ENCODE results near the gene IPO9.
"Not testable (repeated sequence)": the region's sequence is repeated elsewhere in the genome, so short reads cannot be mapped to it uniquely, and the experiment has no call there.

IPO9 gene

DNA sequence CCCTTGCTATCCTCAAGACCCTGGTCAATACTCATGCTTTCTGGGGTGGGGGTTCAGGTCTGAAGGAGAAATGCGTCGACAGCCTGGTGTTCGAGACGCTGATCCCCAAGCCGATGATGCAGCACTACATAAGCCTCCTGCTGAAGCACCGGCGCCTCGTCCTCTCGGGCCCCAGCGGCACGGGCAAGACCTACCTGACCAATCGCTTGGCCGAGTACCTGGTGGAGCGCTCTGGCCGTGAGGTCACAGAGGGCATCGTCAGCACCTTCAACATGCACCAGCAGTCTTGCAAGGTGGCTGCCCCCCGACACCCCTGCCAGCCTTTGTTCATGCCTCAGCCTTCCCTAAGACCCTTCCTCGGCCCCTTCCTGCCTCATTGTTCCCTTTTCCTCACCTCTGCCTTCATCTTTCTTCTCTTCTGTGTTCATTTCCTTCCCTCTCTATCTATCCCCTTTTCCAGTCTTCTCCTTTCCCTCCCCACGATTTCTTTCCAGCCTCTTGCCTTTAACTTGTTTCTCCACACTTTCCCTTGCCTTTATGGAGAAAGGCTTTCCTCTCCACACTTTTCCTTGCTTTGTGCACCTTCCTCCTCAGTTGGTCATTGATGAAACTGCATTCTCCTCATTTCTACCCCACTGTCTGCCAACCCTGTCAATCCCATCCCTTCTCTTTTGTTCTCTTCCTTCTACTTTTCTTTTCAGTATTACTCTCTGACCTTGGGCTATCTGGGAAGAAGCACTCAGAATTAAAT lies 18.3 kb upstream of the IPO9 start:
- DNase-seq: no peak

DNA sequence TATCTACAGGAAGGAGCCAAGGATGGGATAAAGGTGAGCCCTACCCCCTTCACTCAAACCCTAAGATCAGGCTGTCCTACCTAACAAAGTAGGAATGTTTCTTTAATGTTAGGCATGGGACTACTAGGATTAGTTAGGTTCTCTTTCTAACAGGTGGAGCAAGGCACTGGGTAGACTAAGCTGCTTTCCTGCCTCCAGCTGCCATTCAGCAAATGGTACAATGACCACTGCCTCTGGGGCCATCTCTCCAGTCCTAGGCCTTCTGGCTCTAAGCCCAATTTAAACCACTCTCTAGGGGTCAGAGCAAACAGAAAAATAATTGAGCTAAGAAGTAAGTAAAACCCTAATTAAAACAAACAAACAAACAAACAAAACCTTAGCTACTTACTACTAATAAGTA lies 15.7 kb upstream of the IPO9 start:
- no peak for DNase-seq

DNA sequence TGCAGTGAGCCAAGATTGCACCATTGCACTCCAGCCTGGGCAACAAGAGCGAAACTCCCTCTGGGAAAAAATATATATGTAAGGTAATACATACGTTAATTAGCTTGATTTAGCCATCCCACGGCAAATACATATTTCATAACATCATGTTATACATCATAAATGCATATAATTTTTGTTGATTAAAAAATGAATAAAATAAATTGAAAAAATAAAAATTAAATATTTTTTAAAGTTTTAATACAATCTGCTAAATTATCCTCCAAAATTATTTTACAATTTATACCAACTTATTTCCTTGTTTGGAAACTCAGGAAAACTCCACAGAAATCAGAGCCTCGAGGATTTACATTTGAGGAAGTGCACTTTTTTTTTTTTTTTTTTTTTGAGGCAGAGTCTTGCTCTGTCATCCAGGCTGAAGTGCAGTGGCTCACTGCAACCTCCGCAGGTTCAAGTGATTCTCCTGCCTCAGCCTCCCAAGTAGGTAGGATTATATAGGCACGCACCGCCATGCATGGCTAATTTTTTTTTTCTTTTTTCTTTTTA lies 12.6 kb upstream of the IPO9 start:
- no peak for DNase-seq

GRCh38 chr1:201818971-201819750 lies 9.8 kb upstream of the IPO9 start:
- no peak for DNase-seq

DNA sequence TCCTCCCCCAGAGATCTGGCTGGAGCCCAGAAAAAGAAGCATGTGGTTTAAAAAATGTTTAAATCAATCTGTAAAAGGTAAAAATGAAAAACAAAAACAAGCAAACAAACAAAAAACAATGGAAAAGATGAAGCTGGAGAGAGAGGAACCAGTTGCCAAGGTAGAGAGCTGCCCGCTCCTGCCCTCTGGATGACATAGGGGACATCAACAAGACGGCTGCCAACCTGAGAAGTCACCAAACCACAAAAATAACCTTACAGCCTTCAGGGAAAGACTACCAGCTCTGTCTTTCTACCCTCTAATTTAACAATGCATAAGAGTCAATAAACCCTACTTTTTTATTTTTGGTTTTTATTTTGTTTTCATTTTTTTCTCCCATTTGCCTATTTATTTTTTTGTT lies 8.5 kb upstream of the IPO9 start:
- no peak for DNase-seq

GRCh38 chr1:201825245-201825644 lies 3.7 kb upstream of the IPO9 start:
- no peak for DNase-seq

DNA sequence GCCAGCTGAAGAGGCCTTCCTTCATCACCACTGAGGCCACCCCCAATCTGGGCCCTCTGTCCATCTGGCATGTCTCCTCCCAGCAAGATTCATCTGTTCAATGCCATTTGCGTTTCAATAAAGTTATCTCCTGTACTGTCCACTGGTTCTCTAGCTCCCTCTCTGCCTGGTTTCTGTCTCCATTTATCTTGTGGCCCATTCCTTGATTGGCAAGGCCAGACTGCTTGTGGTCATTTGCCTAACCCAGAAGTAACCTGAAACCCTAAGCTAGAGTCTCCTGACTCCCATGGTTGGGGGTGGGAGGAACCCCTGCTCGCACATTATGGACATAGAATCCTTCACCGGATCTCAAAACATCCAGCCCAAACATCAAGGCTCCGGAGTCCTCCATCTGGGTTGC lies 2.1 kb upstream of the IPO9 start:
- no peak for DNase-seq

DNA sequence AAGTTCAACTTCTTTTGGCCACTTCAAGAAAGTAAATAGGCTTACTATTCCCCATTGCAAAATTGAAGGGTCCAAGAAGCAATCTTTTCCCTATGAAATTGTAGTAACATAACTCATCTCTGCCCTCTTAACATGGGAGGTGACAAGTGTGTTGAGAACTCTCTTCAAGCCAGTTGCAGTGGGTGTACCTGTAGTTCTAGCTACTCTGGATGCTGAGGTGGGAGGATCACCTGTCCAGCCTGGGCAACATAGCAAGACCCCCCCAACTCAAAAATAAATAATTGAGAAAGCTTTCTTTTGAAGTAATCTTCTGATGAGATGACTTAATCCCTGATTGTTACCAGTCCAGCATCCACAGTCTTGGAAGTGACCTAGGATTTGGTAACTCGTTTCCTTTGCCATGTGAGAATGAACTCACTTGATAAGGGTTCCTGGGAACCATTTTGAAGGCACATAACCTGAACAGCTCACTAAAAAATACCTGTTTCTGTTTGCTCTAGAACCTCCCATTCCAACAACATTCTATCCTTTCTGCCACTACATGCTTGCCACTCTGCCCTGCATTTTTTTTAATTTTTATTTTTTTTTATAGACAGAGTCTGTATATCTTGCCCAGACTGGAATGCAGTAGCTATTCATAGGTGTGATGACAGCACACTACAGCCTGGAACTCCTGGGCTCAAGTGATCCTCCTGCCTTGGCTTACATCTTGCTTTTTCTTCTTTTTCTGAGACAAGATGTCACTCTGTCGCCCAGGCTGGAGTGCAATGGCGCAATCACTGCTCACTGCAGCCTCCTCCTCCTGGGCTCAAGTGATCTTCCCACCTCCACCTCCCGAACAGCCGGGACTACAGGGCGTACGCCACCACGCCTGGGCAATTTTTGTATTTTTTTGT lies 1.4 kb upstream of the IPO9 start:
- no peak for DNase-seq

DNA sequence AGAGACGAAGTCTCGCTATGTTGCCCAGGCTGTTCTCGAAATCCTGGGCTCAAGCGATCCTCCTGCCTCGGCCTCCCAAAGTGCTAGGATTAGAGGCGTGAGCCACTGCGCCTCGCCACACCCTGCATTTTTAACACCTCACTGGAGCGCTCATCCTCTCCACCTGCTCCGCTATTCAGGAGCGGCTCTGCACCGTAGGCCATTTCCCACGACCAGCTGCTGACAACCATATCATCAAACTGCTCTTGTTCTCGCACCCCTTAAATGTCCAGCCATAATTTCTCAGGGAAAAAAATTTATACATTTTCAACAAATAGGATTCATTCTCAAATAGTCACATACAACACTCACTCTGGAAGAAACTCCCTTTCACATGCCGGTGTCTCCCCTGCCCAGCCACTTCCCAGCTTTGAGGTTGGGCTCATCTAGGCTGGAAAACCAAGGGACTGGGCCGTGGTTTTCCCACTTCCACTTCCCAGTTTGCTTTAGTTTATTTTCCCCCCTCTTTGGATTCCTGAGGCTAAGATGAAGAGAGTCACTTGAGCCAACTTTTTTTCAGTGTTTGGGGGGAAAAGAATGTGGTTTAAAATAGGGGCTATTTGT lies 639 bp upstream of the IPO9 start:
- no peak for DNase-seq

DNA sequence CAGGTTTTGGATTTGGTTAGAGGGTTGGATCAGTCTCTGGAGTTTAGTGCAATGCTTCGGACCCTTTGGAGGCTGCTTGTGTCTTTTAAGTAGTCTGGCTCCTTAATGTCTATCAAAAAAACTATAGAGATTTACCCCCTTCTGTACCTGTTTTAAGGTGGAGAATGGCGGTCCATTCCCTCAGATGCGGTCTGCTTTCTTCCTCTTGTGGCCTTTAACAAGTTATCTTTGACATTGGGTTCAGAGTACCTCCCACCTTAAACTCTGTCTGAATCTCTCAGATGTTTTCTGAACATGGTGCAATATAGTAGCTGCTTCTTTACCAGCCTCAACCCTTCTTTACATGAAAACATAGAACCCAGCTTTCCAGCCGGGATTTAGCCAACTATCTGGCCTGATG lies 2.4 kb downstream of the IPO9 start:
- DNase-seq: no peak

GRCh38 chr1:201834621-201835020 lies 5.7 kb downstream of the IPO9 start:
- DNase-seq: no peak

GRCh38 chr1:201838381-201838780 lies 9.4 kb downstream of the IPO9 start:
- no peak for DNase-seq

DNA sequence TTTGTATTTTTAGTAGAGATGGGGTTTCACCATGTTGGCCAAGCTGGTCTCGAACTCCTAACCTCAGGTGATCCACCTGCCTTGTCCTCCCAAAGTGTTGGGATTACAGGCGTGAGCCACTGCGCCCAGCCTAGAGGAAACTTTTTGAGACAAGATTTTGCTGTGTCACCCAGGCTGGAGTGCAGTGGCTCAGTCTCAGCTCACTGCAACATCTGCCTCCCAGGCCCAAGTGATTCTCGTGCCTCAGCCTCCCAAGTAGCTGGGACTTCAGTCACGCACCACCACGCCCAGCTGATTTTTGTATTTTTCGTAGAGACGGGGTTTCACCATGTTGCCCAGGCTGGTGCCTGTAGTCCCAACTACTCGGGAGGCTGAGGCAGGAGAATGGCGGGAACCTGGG lies 10.1 kb downstream of the IPO9 start:
- not testable (repeated sequence) for DNase-seq

GRCh38 chr1:201840055-201840454 lies 11.1 kb downstream of the IPO9 start:
- DNase-seq: no peak

DNA sequence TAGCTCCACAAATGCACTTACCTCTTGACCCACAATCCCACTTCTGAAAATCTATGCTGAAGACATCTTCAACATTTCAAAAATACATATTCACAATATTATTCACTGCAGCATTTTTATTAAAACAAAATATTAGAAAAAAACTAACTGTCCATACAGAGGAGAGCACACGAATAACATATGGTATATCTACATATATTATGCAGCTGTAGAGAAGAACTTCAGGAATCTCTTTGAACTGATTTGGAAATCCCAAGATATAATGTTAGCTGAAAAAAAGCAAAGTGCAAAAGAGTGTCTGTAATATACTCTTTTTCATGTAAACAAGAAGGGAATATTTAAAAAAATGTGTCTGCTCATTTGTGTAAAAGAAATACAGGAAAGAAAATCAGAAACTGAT lies 11.5 kb downstream of the IPO9 start:
- no peak for DNase-seq

DNA sequence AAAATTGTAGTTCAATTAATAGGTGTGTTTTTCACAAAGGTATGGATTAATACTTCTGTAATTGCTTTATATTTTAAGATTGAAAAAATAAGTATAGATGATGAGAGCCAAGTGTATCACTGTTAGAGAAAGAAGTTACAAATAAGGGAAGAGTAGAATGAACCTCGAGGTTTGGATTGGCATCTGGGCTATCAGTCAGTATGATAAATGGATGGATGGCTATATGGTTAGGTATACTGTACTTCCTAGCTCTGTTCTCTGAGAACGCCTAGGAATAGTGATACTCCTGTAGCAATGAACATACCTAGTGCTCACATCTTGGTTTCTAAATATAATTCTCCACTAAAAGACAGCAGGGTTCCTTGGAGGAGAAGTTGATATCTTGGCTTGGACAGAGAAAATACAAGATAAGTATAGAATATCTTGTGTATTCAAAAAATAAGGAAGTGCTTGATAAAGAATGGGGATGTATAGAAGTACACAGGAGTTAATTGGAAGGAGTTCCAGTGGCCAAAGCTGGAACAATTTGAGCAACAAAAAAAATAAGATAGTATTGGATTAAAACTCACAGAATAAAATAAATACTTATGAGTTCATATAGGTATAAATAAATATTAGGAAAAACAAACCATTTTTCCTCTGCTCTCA lies 12.4 kb downstream of the IPO9 start:
- no peak for DNase-seq

DNA sequence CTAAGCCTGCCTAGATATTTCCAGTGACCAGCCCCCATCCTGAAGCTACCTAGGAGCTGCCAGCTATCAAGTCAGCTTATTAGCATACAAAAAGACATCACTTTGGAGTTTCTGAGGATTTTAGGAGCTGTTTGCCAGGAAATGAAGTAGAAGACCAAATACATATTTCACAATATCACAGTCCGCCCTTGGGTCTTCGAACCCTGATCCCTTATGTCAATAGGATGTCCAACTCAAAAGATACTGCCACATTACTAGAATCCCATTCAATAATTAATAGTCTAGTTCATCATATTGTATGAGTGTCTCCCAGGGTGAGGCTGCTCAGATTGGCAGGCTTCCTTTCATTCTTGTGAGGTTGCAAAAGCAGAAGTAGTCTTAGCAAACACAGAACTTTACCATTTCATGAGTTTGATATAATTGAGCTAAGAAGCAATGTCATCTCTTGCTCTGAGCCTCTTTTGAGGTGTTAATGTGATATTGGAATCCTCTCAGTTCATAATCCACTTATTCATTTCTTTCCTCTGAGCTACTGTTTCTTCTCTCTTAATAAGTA lies 13.6 kb downstream of the IPO9 start:
- no peak for DNase-seq

GRCh38 chr1:201845331-201846083 lies 16.6 kb downstream of the IPO9 start:
- no peak for DNase-seq

DNA sequence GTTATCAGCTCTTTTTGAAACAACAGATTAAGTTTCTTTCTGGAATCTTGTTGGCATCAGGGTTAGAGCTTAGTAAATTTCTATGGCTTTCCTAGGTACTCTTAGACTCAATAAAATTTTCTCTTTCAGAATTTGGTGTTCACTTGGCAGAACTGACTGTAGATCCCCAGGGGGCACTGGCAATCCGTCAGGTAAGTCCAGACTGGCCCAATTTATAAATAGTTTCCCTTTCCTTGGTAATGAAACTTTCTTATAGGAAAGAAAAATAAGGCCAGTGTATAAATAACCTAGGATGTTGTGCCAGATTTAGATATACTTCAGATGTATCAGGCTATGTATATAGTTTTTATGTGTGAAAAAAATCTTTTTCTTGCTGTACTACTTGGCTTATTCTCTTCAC lies 18.2 kb downstream of the IPO9 start:
- no peak for DNase-seq

- no peak for DNase-seq
Observed at GRCh38 chr1:201848230-201848629, 19.3 kb downstream of the IPO9 start.

DNA sequence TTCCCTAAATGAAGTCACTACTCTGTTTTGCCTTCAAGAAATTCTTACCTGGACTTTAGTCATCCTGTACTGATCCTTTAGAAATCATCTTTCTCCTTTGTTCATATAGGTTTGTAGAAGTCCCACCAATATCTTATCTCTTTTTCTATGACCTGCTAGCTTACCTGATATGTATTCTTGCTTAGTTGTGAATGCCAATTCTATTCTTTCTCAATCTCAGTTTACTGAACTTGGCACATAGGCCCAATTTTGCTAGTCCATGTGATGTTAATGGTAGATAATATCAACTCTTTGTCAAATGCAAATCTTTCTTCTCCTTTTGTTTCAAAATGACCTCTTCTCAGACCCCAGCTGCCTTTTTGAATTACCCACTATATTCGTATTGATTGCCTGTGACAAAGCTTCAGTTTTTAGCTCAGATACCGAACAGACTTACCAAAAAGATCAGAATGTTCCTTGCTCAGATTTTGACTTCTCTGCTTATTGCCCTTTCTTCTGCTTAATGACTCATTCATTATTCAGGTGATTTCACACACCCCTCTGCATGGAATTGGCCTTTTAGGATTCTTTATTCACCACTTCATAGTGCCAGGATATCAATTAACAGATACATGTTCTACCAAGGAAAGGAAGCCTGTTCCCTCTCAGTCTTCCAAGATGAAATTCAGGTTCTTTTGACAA lies 20.6 kb downstream of the IPO9 start:
- DNase-seq: no peak
